Adrenal gland (tissue), 12 donors: ENCODE data around the gene ACOX2. TPM values are rescaled to one million over a fixed set of nuclear protein-coding genes. Genes with fewer than 3 reads are reported as not detected.

Source experiments
- DNase-seq, 7 donors: peaks; one replicate each; pipeline ENCODE4 v3.0.0-alpha.2; 2019 to 2020
- H3K27ac ChIP-seq, 5 donors: fragments of 200-600 bp; sonication (generic) in 4 of 5; 1 replicate in 3 of 5; 2 replicates in 2 of 5; pipeline versions ENCODE4 v1.5.1 to v1.8.0; 2016 to 2020; ENCODE audit warnings: mild to moderate bottlenecking in 1 of 5
- H3K27me3 ChIP-seq: fragments of 200-600 bp; 2 replicates; pipeline ENCODE4 v1.8.0; 2021
- H3K36me3 ChIP-seq, 2 donors: fragments of 200-600 bp; replicated peaks in 1 of 2; 1 replicate in 1 of 2; 2 replicates in 1 of 2; pipeline versions ENCODE4 v1.5.1 to v1.8.0; 2018 to 2022
- H3K4me1 ChIP-seq, 2 donors: fragments of 200-600 bp; replicated peaks in 1 of 2; 1 replicate in 1 of 2; 2 replicates in 1 of 2; pipeline versions ENCODE4 v1.5.1 to v1.8.0; 2018 to 2021
- H3K4me3 ChIP-seq, 4 donors: fragments of 200-600 bp; sonication (generic) in 3 of 4; one replicate each; pipeline ENCODE4 v1.5.1; 2016 to 2018
- H3K9me3 ChIP-seq, 3 donors: fragments of 200-600 bp; sonication (generic) in 1 of 3; replicated peaks in 1 of 3; 1 replicate in 2 of 3; 2 replicates in 1 of 3; pipeline versions ENCODE4 v1.5.1 to v1.8.0; 2016 to 2021
- POLR2A ChIP-seq, 2 donors: fragments of 450-650 bp; IDR thresholded peaks; one replicate each; pipeline ENCODE4 v1.6.1; 2017; ENCODE audit warnings: antibody characterized with exemption in 2 of 2, mild to moderate bottlenecking in 2 of 2, moderate library complexity in 1 of 2
- WGBS, 4 donors: extraction: QIAGEN DNeasy Blood & Tissue Kit in 2 of 4; methylation state at CpG; one replicate each; pipeline versions ENCODE4 v1.1.5 to v1.1.7; 2013 to 2017; 5-methylcytosine and 5-hydroxymethylcytosine counted together
- intact Hi-C, 2 donors: fragments of 100-400 bp; cut with DNase I; formaldehyde crosslinking; loops; one replicate each; pipeline versions ENCODE4 v1.14.1 to v1.15.0; 2022 to 2023
- polyA plus RNA-seq, 3 donors: library from polyadenylated mRNA; stranded (reverse); fragments of 200-250 nt in 2 of 3; fragments of 350-450 nt in 1 of 3; fragmentation: Illumina TruSeq in 1 of 3; extraction: RNeasy Lipid Tissue Mini Kit (QIAGEN cat#74804) in 1 of 3; gene quantifications; one replicate each; pipeline ENCODE4 v1.2.3, GENCODE V29; 2013 to 2014
- total RNA-seq, 9 donors: library from RNA; depleted of rRNA in 4 of 9; stranded (reverse); fragments of >200 nt in 4 of 9; fragments of 120-200 nt in 1 of 9; fragmentation: NEBNext Ultra II Directional in 1 of 9; extraction: Animal tissue kit (Norgen Biotek cat#: 25700) in 1 of 9; gene quantifications; one replicate each; pipeline versions ENCODE4 v1.1.0 to v1.2.4, GENCODE V29; 2013 to 2023
- TF ChIP-seq, protein P1 (sequence below), 6 experiments: fragments of 450-650 bp in 4 of 6; fragments of 200-600 bp in 2 of 6; sonication (generic) in 1 of 6; IDR thresholded peaks; 1 replicate in 5 of 6; 2 replicates in 1 of 6; pipeline versions ENCODE4 v1.5.1 to v1.8.0; 2016 to 2021; ENCODE audit warnings: antibody characterized with exemption in 6 of 6, mild to moderate bottlenecking in 2 of 6, moderate library complexity in 1 of 6
- donor health status: healthy with polysubstance abuse.
- donor health status: Bipolar disorder and iron deficiency.
- donor health status: DM: yes; HTN: yes; CAD: no.
- donor health status: DM: no; HTN: no; CAD: no.
- donor health status: DM: no; HTN: no; CAD: no.
- donor health status: DM: yes; HTN: yes; CAD: no.

Gene ACOX2
- total and polyA plus RNA-seq, 12 donors: 8.1 to 65.5 (median 32.8) TPM

DNA sequence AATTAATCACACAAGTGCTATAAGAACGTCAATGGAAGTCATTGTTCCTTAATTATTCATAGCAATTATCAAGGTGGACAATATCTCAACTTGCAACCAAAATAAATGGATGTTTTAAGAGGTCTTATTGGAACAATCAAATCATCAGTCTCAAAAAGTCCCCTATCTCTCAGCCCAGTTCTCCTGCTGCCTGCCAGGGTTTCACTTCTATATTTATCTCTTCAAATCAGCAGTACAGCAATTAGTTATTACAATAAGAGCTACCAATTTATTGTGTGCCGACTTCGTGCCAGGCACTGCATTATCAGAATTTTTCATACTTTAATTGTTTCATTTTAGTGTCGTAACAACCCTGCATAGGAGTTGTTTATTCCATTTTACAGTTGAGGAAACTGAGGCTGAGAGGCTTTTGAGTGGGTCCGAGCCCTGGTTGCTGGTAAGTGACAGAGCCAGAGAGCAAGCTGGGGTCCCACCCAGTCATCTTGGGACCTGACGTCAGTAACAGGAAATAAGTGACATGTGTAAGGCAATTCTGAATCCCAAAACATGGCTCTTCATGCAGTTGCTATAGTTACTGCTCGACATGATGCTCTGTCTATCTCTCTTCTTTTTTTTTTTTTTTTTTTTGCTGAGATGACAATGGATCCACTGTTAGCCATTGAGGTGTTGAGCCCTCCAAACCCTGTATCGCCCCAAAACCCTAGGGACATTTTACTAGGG is 53.9 kb downstream of the ACOX2 start:
- 59 to 70% (median 65%) methylated on average over 8 of the region's 8 CpGs for WGBS, 4 donors
- intact Hi-C loops: no loop called here
- H3K4me1 ChIP-seq: peaks cover 5 to 7% of the 10 kb centered on the region in 2 donors
- TF ChIP-seq, protein P1, sequence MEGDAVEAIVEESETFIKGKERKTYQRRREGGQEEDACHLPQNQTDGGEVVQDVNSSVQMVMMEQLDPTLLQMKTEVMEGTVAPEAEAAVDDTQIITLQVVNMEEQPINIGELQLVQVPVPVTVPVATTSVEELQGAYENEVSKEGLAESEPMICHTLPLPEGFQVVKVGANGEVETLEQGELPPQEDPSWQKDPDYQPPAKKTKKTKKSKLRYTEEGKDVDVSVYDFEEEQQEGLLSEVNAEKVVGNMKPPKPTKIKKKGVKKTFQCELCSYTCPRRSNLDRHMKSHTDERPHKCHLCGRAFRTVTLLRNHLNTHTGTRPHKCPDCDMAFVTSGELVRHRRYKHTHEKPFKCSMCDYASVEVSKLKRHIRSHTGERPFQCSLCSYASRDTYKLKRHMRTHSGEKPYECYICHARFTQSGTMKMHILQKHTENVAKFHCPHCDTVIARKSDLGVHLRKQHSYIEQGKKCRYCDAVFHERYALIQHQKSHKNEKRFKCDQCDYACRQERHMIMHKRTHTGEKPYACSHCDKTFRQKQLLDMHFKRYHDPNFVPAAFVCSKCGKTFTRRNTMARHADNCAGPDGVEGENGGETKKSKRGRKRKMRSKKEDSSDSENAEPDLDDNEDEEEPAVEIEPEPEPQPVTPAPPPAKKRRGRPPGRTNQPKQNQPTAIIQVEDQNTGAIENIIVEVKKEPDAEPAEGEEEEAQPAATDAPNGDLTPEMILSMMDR (IDR thresholded peaks at IDR 0.05): no peak
- TF ChIP-seq POLR2A (IDR thresholded peaks at IDR 0.05): no peak
- H3K27me3 ChIP-seq: no peaks in the 10 kb centered on the region
- no peak overlapping the region for H3K4me3 ChIP-seq
- DNase-seq: no peak
- H3K9me3 ChIP-seq: no peaks in the 10 kb centered on the region
- H3K36me3 ChIP-seq: no peaks in the 10 kb centered on the region
- no peak overlapping the region for H3K27ac ChIP-seq

DNA sequence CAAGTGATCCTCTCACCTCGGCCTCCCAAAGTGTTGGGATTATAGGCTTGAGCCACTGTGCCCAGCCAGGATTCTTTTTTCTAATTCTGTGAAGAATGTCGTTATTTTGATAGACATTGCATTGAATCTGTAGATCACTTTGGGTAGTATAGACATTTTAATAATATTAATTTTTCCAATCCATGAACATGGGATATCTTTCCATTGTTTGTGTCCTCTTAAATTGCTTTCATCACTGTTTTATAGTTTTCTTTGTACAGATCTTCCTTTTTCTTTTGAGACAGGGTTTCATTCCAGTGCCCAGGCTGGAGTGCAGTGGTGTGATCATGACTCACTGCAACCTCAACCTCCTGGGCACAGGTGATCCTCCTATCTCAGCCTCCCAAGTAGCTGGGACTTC is 56.7 kb downstream of the ACOX2 start:
- H3K27ac ChIP-seq: no peak overlapping the region
- intact Hi-C loops: no loop called here
- WGBS, 4 donors: 90 to 98% (median 92%) methylated on average over 2 of the region's 2 CpGs
- H3K27me3 ChIP-seq: no peaks in the 10 kb centered on the region
- H3K4me1 ChIP-seq: no peaks in the 10 kb centered on the region
- H3K9me3 ChIP-seq: no peaks in the 10 kb centered on the region
- no peak for DNase-seq
- TF ChIP-seq POLR2A (IDR thresholded peaks at IDR 0.05): no peak
- TF ChIP-seq, protein P1 (IDR thresholded peaks at IDR 0.05): no peak
- no peak overlapping the region for H3K4me3 ChIP-seq
- no peaks in the 10 kb centered on the region for H3K36me3 ChIP-seq

DNA sequence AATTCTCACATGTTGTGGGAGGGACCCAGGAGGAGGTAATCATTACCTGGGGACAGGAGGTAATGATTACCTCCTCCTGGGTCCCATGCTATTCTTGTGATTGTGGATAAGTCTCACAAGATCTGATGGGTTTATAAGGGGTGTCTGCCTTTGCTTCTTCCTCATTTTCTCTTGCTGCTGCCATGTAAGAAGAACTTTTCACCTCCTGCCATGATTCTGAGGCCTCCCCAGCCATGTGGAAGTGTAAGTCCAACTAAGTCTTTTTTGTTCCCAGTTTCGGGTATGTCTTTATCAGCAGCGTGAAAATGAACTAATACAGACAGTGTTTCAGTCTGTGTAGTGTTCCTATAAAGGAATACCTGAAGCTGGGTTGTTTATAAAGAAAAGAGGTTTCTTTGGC is 58.2 kb downstream of the ACOX2 start:
- DNase-seq: no peak
- Histone ChIP-seq H3K36me3 (no peaks in the 10 kb centered on the region), H3K4me1 (no peaks in the 10 kb centered on the region), H3K4me3 (no peak overlapping the region), H3K9me3 (no peaks in the 10 kb centered on the region), H3K27ac (no peak overlapping the region), H3K27me3 (no peaks in the 10 kb centered on the region)
- TF ChIP-seq, protein P1 (IDR thresholded peaks at IDR 0.05): no peak
- TF ChIP-seq POLR2A (IDR thresholded peaks at IDR 0.05): no peak
- intact Hi-C loops: no loop called here
- 71 to 86% (median 85%) methylated on average over 2 of the region's 2 CpGs for whole genome bisulfite sequencing, 4 donors

DNA sequence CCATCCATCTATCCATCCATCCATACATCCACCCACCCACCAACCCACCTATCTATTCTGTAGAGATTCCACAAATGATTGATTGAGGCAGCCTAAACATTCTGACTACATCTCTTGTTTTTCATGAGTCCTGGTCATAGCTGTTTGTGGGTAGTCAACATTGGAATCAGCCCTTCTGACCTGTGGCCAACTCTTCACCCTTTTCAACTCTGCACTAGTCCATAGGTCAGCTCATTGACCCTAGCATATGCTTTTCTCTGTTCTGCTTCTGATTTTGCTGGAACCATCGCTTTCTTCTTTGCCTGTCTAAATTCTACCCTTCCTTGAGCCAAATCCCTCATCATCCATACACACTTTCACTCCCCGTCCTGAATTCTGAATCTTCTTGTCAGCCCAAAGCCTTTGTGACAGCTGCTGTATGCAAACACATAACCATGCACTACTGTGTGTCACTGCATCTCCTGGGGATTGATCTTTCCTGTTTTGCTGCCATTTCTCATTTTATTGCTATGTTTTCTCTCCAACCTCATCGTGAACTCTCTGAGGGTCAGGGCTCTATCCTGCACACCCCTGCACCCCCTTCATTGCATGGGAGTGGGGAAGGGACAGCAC is 61.9 kb downstream of the ACOX2 start:
- intact Hi-C loops: no loop called here
- no peak overlapping the region for H3K27ac ChIP-seq
- no peaks in the 10 kb centered on the region for H3K9me3 ChIP-seq
- TF ChIP-seq POLR2A (IDR thresholded peaks at IDR 0.05): no peak
- TF ChIP-seq, protein P1 (IDR thresholded peaks at IDR 0.05): no peak
- H3K27me3 ChIP-seq: no peaks in the 10 kb centered on the region
- no peaks in the 10 kb centered on the region for H3K36me3 ChIP-seq
- no peak for DNase-seq
- peaks cover 11 to 17% of the 10 kb centered on the region in 2 donors for H3K4me1 ChIP-seq
- H3K4me3 ChIP-seq: no peak overlapping the region
- 66 to 79% (median 75%) methylated on average over 3 of the region's 3 CpGs for whole genome bisulfite sequencing, 4 donors
